Astrocyte (in vitro differentiated cells and primary cell): Measurements from ENCODE around the gene COL4A5.

ENCODE experiments used
- CTCF ChIP-seq: IDR thresholded peaks from 2 replicates; pipeline ENCODE4 v1.5.1; 2011; ENCODE audit warnings: low read depth, mild to moderate bottlenecking, inconsistent platforms, low read length, moderate library complexity; ENCODE audit not compliant: insufficient read depth
- EZH2 ChIP-seq: IDR thresholded peaks from 2 replicates; pipeline ENCODE4 v1.6.1; 2012; ENCODE audit warnings: mild to moderate bottlenecking, low read length, inconsistent platforms; ENCODE audit not compliant: insufficient read depth

GRCh38 chrX:108397627-108398391 lies 41.8 kb upstream of the COL4A5 start:
- TF ChIP-seq CTCF (no peak), EZH2 (no peak)
